H1 (cell line): Measurements from ENCODE around the gene RIN3.

ENCODE experiments used
- BCL11A ChIP-seq, 2 experiments: IDR thresholded peaks; one replicate each; pipeline ENCODE4 v1.6.1; 2011; ENCODE audit warnings: low read depth in 2 of 2, low read length in 2 of 2, mild to moderate bottlenecking in 2 of 2
- CHD1 ChIP-seq: IDR thresholded peaks from 2 replicates; pipeline ENCODE4 v1.6.1; 2012; ENCODE audit warnings: low read depth, low read length, improper control_type of control experiment
- CHD2 ChIP-seq: IDR thresholded peaks from 2 replicates; pipeline ENCODE4 v1.6.1; 2012; ENCODE audit warnings: low read length, improper control_type of control experiment
- EP300 ChIP-seq, 2 experiments: IDR thresholded peaks; 1 replicate in 1 of 2; 2 replicates in 1 of 2; pipeline ENCODE4 v1.6.1; 2011 to 2012; ENCODE audit warnings: low read depth in 2 of 2, low read length in 2 of 2, mild to moderate bottlenecking in 2 of 2, borderline replicate concordance in 1 of 2, inconsistent platforms in 1 of 2, moderate library complexity in 1 of 2
- HDAC6 ChIP-seq: IDR thresholded peaks from one replicate; pipeline ENCODE4 v1.7.1; 2012; ENCODE audit warnings: low read depth, mild to moderate bottlenecking, inconsistent platforms, low read length, moderate library complexity
- POLR2A ChIP-seq, 2 experiments: IDR thresholded peaks; 1 replicate in 1 of 2; 2 replicates in 1 of 2; pipeline ENCODE4 v1.6.1; 2011; ENCODE audit warnings: low read depth in 2 of 2, low read length in 2 of 2, mild to moderate bottlenecking in 2 of 2; ENCODE audit errors: control extremely low read depth in 1 of 2
- POLR2AphosphoS5 ChIP-seq: IDR thresholded peaks from 2 replicates; pipeline ENCODE4 v1.6.1; 2011; ENCODE audit warnings: low read depth, low read length
- RAD21 ChIP-seq, 2 experiments: IDR thresholded peaks in 1 of 2; conservative IDR thresholded peaks in 1 of 2; 2 replicates each; pipeline ENCODE4 v1.6.1; 2011; ENCODE audit warnings: low read depth in 2 of 2, low read length in 2 of 2, improper control_type of control experiment in 1 of 2, inconsistent platforms in 1 of 2, mild to moderate bottlenecking in 1 of 2, moderate library complexity in 1 of 2
- RBBP5 ChIP-seq: IDR thresholded peaks from 2 replicates; pipeline ENCODE4 v1.7.1; 2012; ENCODE audit warnings: low read depth, mild to moderate bottlenecking, inconsistent platforms, low read length, moderate library complexity, borderline replicate concordance
- SIN3A ChIP-seq, 2 experiments: IDR thresholded peaks in 1 of 2; conservative IDR thresholded peaks in 1 of 2; 2 replicates each; pipeline ENCODE4 v1.6.1; 2011 to 2012; ENCODE audit warnings: low read length in 2 of 2, improper control_type of control experiment in 1 of 2, low read depth in 1 of 2, mild to moderate bottlenecking in 1 of 2
- SIX5 ChIP-seq: IDR thresholded peaks from 2 replicates; pipeline ENCODE4 v1.6.1; 2011; ENCODE audit warnings: mild to moderate bottlenecking, low read depth, low read length
- SP1 ChIP-seq: IDR thresholded peaks from 2 replicates; pipeline ENCODE4 v1.6.1; 2011; ENCODE audit warnings: low read depth, low read length
- SP4 ChIP-seq: IDR thresholded peaks from 2 replicates; pipeline ENCODE4 v1.6.1; 2012; ENCODE audit warnings: low read length, inconsistent platforms
- TF ChIP-seq, protein P1 (sequence below), 3 experiments: IDR thresholded peaks; 1 replicate in 2 of 3; 2 replicates in 1 of 3; pipeline versions ENCODE4 v1.5.1 to v1.6.1; 2011; ENCODE audit warnings: low read length in 3 of 3, mild to moderate bottlenecking in 3 of 3, inconsistent platforms in 2 of 3, low read depth in 1 of 3, moderate library complexity in 1 of 3; ENCODE audit not compliant: insufficient read depth in 1 of 3; ENCODE audit errors: control extremely low read depth in 1 of 3

DNA sequence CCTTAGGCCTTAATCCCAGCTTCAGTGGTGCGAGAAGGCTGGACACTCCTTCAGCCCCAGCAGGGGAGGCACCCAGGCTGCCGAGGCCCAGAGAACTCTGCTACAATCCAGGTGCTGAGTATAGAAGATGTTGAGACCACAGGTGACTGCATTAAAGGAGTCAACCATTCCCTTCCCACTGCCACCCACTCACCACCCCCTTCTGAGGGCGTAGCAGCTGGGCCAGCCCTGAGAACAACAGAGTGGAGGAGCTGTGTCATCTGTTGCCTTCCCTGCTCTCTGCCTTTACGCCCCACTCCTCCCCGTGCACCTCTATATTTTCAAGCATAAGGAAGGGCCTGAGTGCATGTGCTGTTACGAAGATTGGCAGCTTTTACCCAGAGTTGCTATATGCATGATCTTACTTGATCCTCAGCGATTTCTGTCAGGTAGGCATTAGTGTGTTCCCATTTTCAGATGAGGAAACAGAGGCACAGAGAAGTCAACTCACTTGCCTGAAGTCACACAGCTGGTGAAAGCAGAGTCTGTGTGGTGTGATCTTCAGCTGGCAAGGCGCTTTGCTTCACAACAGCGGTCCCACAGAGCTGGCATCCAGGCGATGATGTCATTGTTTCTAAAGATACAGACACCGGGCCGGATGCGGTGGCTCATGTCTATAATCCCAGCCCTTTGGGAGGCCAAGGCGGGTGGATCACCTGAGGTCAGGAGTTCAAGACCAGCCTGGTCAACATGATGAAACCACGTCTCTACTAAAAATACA, 46.7 kb downstream of the RIN3 start:
- no peak for TF ChIP-seq RBBP5
- no peak for TF ChIP-seq CHD1
- TF ChIP-seq EP300 (IDR thresholded peaks at IDR 0.05; ENCODE audit: borderline replicate concordance in 1 of 2, low read depth in 2 of 2, low read length in 2 of 2) = no peak
- TF ChIP-seq, protein P1, sequence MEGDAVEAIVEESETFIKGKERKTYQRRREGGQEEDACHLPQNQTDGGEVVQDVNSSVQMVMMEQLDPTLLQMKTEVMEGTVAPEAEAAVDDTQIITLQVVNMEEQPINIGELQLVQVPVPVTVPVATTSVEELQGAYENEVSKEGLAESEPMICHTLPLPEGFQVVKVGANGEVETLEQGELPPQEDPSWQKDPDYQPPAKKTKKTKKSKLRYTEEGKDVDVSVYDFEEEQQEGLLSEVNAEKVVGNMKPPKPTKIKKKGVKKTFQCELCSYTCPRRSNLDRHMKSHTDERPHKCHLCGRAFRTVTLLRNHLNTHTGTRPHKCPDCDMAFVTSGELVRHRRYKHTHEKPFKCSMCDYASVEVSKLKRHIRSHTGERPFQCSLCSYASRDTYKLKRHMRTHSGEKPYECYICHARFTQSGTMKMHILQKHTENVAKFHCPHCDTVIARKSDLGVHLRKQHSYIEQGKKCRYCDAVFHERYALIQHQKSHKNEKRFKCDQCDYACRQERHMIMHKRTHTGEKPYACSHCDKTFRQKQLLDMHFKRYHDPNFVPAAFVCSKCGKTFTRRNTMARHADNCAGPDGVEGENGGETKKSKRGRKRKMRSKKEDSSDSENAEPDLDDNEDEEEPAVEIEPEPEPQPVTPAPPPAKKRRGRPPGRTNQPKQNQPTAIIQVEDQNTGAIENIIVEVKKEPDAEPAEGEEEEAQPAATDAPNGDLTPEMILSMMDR (IDR thresholded peaks at IDR 0.05; ENCODE audit: control extremely low read depth in 1 of 3, insufficient read depth in 1 of 3, low read depth in 1 of 3, low read length in 3 of 3) = no peak
- TF ChIP-seq HDAC6 = no peak
- no peak for TF ChIP-seq SP4
- no peak for TF ChIP-seq POLR2A (IDR thresholded peaks at IDR 0.05; ENCODE audit: control extremely low read depth in 1 of 2, low read depth in 2 of 2, low read length in 2 of 2)
- no peak for TF ChIP-seq SIN3A (conservative IDR thresholded peaks at IDR 0.05 in 1 of 2, IDR thresholded peaks at IDR 0.05 in 1 of 2; ENCODE audit: low read depth in 1 of 2, low read length in 2 of 2)
- TF ChIP-seq BCL11A (IDR thresholded peaks at IDR 0.05; ENCODE audit: low read depth in 2 of 2, low read length in 2 of 2) = no peak
- no peak for TF ChIP-seq POLR2AphosphoS5
- TF ChIP-seq RAD21 (IDR thresholded peaks at IDR 0.05 in 1 of 2, conservative IDR thresholded peaks at IDR 0.05 in 1 of 2; ENCODE audit: low read depth in 2 of 2, low read length in 2 of 2) = no peak
- TF ChIP-seq SP1 = no peak
- TF ChIP-seq SIX5 = no peak
- no peak for TF ChIP-seq CHD2
